ENCODE measurements around the gene FKBP9.
"Not testable (repeated sequence)": the region's sequence is repeated elsewhere in the genome, so short reads cannot be mapped to it uniquely, and the experiment has no call there.

Gene FKBP9

GRCh38 chr7:32958046-32959025 is 1.1 kb downstream of the FKBP9 start:
- no peak for DNase-seq

GRCh38 chr7:32963880-32964301 is 6.7 kb downstream of the FKBP9 start:
- not testable (repeated sequence) for DNase-seq

- DNase-seq: not testable (repeated sequence)
These were observed 7.4 kb downstream of the FKBP9 start for GRCh38 chr7:32964461-32965159.

GRCh38 chr7:32966489-32967267 is 9.4 kb downstream of the FKBP9 start:
- not testable (repeated sequence) for DNase-seq

- DNase-seq: not testable (repeated sequence)
These were observed 10.0 kb downstream of the FKBP9 start for GRCh38 chr7:32967268-32967582.

GRCh38 chr7:32971967-32972366 is 14.7 kb downstream of the FKBP9 start:
- not testable (repeated sequence) for DNase-seq

GRCh38 chr7:32977159-32977558 is 19.9 kb downstream of the FKBP9 start:
- not testable (repeated sequence) for DNase-seq

GRCh38 chr7:32979246-32979645 is 22.0 kb downstream of the FKBP9 start:
- DNase-seq: not testable (repeated sequence)

- not testable (repeated sequence) for DNase-seq
These were observed 22.7 kb downstream of the FKBP9 start for GRCh38 chr7:32979902-32980301.

- not testable (repeated sequence) for DNase-seq
These were observed 30.9 kb downstream of the FKBP9 start for GRCh38 chr7:32988148-32988547.

GRCh38 chr7:32991068-32991585 is 33.9 kb downstream of the FKBP9 start:
- not testable (repeated sequence) for DNase-seq

GRCh38 chr7:32991975-32992700 is 34.9 kb downstream of the FKBP9 start:
- DNase-seq: not testable (repeated sequence)

- DNase-seq: not testable (repeated sequence)
These were observed 35.5 kb downstream of the FKBP9 start for GRCh38 chr7:32992750-32993149.

GRCh38 chr7:32997956-32998355 is 40.7 kb downstream of the FKBP9 start:
- not testable (repeated sequence) for DNase-seq

- DNase-seq: not testable (repeated sequence)
These were observed 41.3 kb downstream of the FKBP9 start for GRCh38 chr7:32998361-32999171.

GRCh38 chr7:32999380-32999779 is 42.1 kb downstream of the FKBP9 start:
- DNase-seq: not testable (repeated sequence)

- not testable (repeated sequence) for DNase-seq
These were observed 45.9 kb downstream of the FKBP9 start for GRCh38 chr7:33003111-33003510.

- not testable (repeated sequence) for DNase-seq
These were observed 46.9 kb downstream of the FKBP9 start for GRCh38 chr7:33004104-33004616.

GRCh38 chr7:33005193-33005592 is 48.0 kb downstream of the FKBP9 start:
- DNase-seq: not testable (repeated sequence)

GRCh38 chr7:33005690-33006089 is 48.5 kb downstream of the FKBP9 start:
- DNase-seq: not testable (repeated sequence)

- no peak for DNase-seq
These were observed 52.5 kb downstream of the FKBP9 start for GRCh38 chr7:33009734-33010133.

Measured in bone marrow (tissue), 2 donors.